ENCODE results near the gene DBNDD2.

DNA sequence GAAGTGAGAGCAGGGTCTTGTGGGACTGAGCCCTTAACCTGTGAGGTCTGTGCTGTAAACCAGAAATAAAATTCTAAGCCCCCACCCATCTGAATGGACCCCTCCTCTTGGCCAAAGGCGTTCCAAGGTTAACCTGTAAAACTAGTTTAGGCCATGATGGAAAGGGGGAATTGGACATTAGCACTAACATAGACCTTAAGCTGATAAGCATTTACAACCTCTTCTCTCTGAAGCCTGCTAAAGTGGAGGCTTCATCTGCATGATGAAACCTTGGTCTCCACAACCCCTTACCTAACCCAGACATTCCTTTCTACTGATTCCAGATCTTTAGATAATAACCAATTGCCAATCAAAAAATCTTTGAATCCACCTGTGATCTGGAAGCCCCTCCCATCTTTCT lies 33.7 kb downstream of the DBNDD2 start:
- TF ChIP-seq, protein P1, sequence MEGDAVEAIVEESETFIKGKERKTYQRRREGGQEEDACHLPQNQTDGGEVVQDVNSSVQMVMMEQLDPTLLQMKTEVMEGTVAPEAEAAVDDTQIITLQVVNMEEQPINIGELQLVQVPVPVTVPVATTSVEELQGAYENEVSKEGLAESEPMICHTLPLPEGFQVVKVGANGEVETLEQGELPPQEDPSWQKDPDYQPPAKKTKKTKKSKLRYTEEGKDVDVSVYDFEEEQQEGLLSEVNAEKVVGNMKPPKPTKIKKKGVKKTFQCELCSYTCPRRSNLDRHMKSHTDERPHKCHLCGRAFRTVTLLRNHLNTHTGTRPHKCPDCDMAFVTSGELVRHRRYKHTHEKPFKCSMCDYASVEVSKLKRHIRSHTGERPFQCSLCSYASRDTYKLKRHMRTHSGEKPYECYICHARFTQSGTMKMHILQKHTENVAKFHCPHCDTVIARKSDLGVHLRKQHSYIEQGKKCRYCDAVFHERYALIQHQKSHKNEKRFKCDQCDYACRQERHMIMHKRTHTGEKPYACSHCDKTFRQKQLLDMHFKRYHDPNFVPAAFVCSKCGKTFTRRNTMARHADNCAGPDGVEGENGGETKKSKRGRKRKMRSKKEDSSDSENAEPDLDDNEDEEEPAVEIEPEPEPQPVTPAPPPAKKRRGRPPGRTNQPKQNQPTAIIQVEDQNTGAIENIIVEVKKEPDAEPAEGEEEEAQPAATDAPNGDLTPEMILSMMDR (IDR thresholded peaks at IDR 0.05), result no peak
- TF ChIP-seq POLR2A (IDR thresholded peaks at IDR 0.05) (no peak), POLR2AphosphoS5 (IDR thresholded peaks at IDR 0.05) (no peak)
